Breast epithelium (tissue), 4 donors: ENCODE results near the gene POLR2E. TPM values are rescaled to one million over a fixed set of nuclear protein-coding genes. Genes with fewer than 3 reads are reported as not detected.

Experiments
- DNase-seq, 2 donors: peaks; one replicate each; pipeline ENCODE4 v3.0.0-alpha.2; 2019; ENCODE audit warnings: low spot score in 2 of 2
- H3K27ac ChIP-seq, 2 donors: fragments of 200-600 bp; sonication (generic) in 1 of 2; one replicate each; pipeline ENCODE4 v1.5.1; 2016 to 2019; ENCODE audit warnings: mild to moderate bottlenecking in 1 of 2
- H3K27me3 ChIP-seq, 2 donors: fragments of 200-600 bp; sonication (generic) in 1 of 2; one replicate each; pipeline versions ENCODE4 v1.5.1 to v1.6.0; 2017 to 2019; ENCODE audit warnings: control low read depth in 1 of 2, mild to moderate bottlenecking in 1 of 2
- H3K36me3 ChIP-seq: fragments of 200-600 bp; one replicate; pipeline ENCODE4 v1.5.1; 2019
- H3K4me1 ChIP-seq, 2 donors: fragments of 200-600 bp; sonication (generic); one replicate each; pipeline ENCODE4 v1.5.1; 2016 to 2019; ENCODE audit warnings: control low read depth in 1 of 2
- H3K4me3 ChIP-seq, 3 donors: fragments of 200-600 bp; sonication (generic); 1 replicate in 2 of 3; 2 replicates in 1 of 3; pipeline ENCODE4 v1.5.1; 2016 to 2019; ENCODE audit warnings: mild to moderate bottlenecking in 3 of 3, moderate library complexity in 2 of 3
- H3K9me3 ChIP-seq, 2 donors: fragments of 200-600 bp; sonication (generic) in 1 of 2; one replicate each; pipeline ENCODE4 v1.5.1; 2016 to 2019; ENCODE audit warnings: control low read depth in 1 of 2
- POLR2A ChIP-seq: fragments of 450-650 bp; IDR thresholded peaks from one replicate; pipeline ENCODE4 v1.6.1; 2016; ENCODE audit warnings: antibody characterized with exemption, mild to moderate bottlenecking, moderate library complexity
- POLR2AphosphoS5 ChIP-seq, 3 donors: sonication (generic); formaldehyde crosslinking; IDR thresholded peaks; one replicate each; pipeline ENCODE4 v1.6.1; 2017; ENCODE audit warnings: antibody characterized with exemption in 3 of 3
- intact Hi-C: fragments of 100-400 bp; cut with DNase I; formaldehyde crosslinking; loops from one replicate; pipeline ENCODE4 v1.15.1; 2023; ENCODE audit warnings: low total_unique reads
- total RNA-seq, 3 donors: library from RNA; depleted of rRNA; stranded (reverse); fragments of >200 nt; gene quantifications; one replicate each; pipeline ENCODE4 v1.1.0, GENCODE V29; 2016
- TF ChIP-seq, protein P1 (sequence below), 3 donors: fragments of 450-650 bp; IDR thresholded peaks; one replicate each; pipeline ENCODE4 v1.5.1; 2016 to 2017; ENCODE audit warnings: antibody characterized with exemption in 3 of 3, mild to moderate bottlenecking in 3 of 3, moderate library complexity in 3 of 3

The POLR2E gene
- total RNA-seq, 3 donors from 2014 or later, result 65.9 to 175 (median 89.1) TPM

DNA sequence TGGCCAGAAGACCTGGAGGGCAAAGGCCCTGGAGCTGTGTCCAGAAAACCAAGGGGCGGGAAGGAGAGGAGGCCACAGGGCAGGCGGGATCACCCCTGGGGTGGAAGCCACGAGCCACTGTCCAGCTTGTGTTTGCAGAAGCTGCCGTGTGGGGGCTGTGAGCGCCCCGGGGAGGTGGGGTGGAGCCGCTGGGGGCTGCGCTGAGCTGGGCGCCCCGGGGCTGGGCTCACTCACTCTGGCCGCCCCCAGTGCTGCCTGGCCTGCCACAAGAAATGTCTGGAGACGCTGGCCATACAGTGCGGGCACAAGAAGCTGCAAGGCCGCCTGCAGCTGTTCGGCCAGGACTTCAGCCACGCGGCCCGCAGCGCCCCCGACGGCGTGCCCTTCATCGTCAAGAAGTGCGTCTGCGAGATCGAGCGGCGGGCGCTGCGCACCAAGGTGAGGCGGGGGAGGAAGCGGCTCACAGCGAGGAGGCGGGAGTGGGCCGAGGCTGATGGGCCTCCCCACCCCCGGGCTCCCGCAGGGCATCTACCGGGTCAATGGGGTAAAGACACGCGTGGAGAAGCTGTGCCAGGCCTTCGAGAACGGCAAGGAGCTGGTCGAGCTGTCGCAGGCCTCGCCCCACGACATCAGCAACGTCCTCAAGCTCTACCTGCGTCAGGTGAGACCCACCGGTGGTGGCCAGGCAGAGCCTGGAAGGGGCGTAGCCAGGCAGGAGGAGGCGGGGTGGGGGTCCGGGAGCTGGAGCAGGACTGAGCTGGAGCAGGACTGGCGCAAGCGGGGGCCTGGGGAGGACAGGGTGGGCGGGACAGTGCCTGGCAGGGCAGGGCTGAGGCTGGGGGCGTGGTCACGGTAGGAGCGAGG lies 13.6 kb downstream of the POLR2E start:
- Histone ChIP-seq H3K27me3 (no peaks in the 10 kb centered on the region), H3K4me3 (peak overlapping the region in 2 of 3 donors; percentile 51 to 67), H3K9me3 (no peaks in the 10 kb centered on the region), H3K36me3 (no peaks in the 10 kb centered on the region), H3K4me1 (no peaks in the 10 kb centered on the region), H3K27ac (peak overlapping the region; percentile 23 to 60)
- intact Hi-C loops, result loop anchor here (5.0 kb wide), 1 partner anchor 816 kb away; no protein-coding TSS in a partner anchor
- no peak for DNase-seq
- no peak for TF ChIP-seq POLR2AphosphoS5 (IDR thresholded peaks at IDR 0.05)
- TF ChIP-seq POLR2A, result no peak
- TF ChIP-seq, protein P1, sequence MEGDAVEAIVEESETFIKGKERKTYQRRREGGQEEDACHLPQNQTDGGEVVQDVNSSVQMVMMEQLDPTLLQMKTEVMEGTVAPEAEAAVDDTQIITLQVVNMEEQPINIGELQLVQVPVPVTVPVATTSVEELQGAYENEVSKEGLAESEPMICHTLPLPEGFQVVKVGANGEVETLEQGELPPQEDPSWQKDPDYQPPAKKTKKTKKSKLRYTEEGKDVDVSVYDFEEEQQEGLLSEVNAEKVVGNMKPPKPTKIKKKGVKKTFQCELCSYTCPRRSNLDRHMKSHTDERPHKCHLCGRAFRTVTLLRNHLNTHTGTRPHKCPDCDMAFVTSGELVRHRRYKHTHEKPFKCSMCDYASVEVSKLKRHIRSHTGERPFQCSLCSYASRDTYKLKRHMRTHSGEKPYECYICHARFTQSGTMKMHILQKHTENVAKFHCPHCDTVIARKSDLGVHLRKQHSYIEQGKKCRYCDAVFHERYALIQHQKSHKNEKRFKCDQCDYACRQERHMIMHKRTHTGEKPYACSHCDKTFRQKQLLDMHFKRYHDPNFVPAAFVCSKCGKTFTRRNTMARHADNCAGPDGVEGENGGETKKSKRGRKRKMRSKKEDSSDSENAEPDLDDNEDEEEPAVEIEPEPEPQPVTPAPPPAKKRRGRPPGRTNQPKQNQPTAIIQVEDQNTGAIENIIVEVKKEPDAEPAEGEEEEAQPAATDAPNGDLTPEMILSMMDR (IDR thresholded peaks at IDR 0.05), result no peak

DNA sequence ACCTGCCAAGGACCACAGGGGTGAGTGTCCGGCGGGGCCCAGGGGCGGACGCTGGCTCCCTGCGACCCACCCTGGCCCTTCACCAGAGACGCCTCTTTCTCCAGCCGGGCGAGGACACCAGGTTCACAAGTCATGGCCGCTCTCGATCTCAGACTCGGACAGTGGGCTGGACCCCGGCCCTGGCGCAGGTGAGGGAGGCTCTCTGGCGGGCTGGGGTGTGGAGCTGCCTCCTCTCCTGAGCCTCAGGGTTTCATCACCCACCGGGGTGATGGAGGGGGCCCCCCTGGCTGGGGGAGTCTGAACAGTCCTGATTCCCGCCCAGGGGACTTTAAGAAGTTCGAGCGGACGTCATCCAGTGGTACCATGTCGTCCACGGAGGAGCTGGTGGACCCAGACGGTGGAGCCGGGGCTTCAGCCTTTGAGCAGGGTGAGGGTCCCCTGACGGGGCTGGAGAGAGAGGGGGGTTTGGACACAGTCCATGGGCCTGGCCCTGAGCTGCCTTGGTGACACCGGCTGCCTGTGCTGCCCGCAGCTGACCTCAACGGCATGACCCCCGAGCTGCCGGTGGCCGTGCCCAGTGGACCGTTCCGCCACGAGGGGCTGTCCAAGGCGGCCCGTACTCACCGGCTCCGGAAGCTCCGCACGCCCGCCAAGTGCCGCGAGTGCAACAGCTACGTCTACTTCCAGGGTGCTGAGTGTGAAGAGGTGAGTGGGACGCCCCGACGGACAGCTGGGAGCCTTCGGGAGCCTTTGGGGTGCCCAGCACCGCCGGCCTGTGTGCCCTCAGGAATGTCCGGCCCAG lies 14.6 kb downstream of the POLR2E start:
- Histone ChIP-seq H3K4me3 (no peak overlapping the region), H3K36me3 (no peaks in the 10 kb centered on the region), H3K4me1 (no peaks in the 10 kb centered on the region), H3K9me3 (no peaks in the 10 kb centered on the region), H3K27ac (no peak overlapping the region), H3K27me3 (no peaks in the 10 kb centered on the region)
- DNase-seq, result no peak
- TF ChIP-seq, protein P1 (IDR thresholded peaks at IDR 0.05), result no peak
- TF ChIP-seq POLR2A, result no peak
- TF ChIP-seq POLR2AphosphoS5 (IDR thresholded peaks at IDR 0.05), result no peak
- intact Hi-C loops, result loop anchor here (5.0 kb wide), 1 partner anchor 817 kb away; no protein-coding TSS in a partner anchor

DNA sequence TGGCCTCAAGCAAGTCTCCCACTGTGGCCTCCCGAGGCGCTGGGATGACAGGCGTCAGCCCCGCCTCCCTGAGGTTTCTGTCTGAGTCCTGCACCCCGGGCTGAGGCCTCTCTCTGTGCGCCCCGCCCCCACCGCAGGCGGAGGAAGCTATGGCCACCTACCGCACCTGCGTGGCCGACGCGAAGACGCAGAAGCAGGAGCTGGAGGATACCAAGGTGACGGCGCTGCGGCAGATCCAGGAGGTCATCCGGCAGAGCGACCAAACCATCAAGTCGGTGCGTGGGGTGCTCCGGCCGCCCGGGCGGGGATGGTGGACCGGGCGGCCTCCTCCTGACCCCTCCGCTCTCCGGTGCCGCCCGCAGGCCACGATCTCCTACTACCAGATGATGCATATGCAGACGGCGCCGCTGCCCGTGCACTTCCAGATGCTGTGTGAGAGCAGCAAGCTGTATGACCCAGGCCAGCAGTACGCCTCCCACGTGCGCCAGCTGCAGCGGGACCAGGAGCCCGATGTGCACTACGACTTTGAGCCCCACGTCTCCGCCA lies 15.5 kb downstream of the POLR2E start:
- intact Hi-C loops, result loop anchor here (5.0 kb wide), 1 partner anchor 818 kb away; no protein-coding TSS in a partner anchor
- H3K9me3 ChIP-seq, result no peaks in the 10 kb centered on the region
- H3K4me1 ChIP-seq, result no peaks in the 10 kb centered on the region
- H3K36me3 ChIP-seq, result no peaks in the 10 kb centered on the region
- H3K4me3 ChIP-seq, result no peak overlapping the region
- no peak overlapping the region for H3K27ac ChIP-seq
- TF ChIP-seq, protein P1 (IDR thresholded peaks at IDR 0.05), result no peak
- no peak for TF ChIP-seq POLR2AphosphoS5 (IDR thresholded peaks at IDR 0.05)
- TF ChIP-seq POLR2A, result no peak
- DNase-seq, result no peak
- no peaks in the 10 kb centered on the region for H3K27me3 ChIP-seq

DNA sequence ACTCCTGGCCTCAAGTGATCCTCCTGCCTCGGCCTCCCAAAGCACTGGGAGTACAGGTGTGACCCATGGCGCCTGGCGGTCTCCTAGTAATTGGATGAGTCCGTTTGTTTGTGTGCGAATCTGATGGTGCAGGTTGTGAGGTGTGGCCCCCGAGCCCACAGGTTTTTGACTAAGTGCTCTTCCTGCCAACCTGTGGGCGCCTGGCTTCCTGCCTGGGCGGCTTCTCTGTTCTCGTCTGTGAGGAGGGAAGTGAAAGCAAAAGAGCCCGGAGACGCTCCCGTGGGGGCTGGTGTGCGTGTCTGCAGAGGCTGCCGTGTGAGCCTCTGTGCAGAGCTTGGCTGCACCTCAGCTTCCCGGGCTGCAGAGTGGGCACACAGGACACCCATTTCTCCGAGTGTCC lies 18.2 kb downstream of the POLR2E start:
- H3K36me3 ChIP-seq, result no peaks in the 10 kb centered on the region
- no peaks in the 10 kb centered on the region for H3K9me3 ChIP-seq
- no peaks in the 10 kb centered on the region for H3K4me1 ChIP-seq
- H3K27me3 ChIP-seq, result no peaks in the 10 kb centered on the region
- H3K4me3 ChIP-seq, result peak overlapping the region in 2 of 3 donors; percentile 33 to 51
- DNase-seq, result peak in 1 of 2 donors; percentile 71
- TF ChIP-seq POLR2A, result no peak
- TF ChIP-seq, protein P1 (IDR thresholded peaks at IDR 0.05), result no peak
- TF ChIP-seq POLR2AphosphoS5 (IDR thresholded peaks at IDR 0.05), result no peak
- intact Hi-C loops, result no loop called here
- no peak overlapping the region for H3K27ac ChIP-seq
